ENCODE measurements around the gene CASR. TPM values are rescaled to one million over a fixed set of nuclear protein-coding genes. Genes with fewer than 3 reads are reported as not detected.

The CASR gene
- total RNA-seq, 1 donor from 2014 or later: 0.20 TPM

DNA sequence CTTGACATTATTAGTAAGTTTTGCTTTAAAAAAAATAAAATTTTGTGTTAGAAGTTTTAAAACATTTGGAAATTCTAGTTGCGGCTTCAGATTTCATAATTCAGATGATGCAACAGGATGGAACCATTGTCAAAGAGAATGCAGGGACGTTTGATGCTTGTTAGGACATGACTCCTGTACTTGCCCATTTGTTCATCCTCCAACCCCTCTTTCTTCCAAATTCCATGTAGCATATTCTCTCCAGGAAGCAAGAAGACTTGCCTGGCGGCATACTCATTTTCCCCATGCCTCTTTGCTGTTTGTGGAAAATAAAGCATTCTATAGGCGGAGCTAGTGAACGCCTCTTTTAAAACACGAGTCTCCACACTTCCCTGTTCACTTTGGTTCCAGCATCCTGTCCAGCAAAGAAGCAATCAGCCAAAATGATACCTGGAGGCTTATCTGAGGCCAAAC, 141.4 kb downstream of the CASR start, which contains the start of gene CSTA:
Gene CSTA (plus strand): TSS at position 378 of the 453 bp plus-strand sequence. CDS start 45 bp downstream, at position 423.
- no peaks in the 10 kb centered on the region for H3K27me3 ChIP-seq
- H3K27ac ChIP-seq: peak within 1 kb of the TSS; percentile 40
- peak within 1 kb of the TSS; percentile 42 for H3K4me3 ChIP-seq
- TF ChIP-seq, protein P1, sequence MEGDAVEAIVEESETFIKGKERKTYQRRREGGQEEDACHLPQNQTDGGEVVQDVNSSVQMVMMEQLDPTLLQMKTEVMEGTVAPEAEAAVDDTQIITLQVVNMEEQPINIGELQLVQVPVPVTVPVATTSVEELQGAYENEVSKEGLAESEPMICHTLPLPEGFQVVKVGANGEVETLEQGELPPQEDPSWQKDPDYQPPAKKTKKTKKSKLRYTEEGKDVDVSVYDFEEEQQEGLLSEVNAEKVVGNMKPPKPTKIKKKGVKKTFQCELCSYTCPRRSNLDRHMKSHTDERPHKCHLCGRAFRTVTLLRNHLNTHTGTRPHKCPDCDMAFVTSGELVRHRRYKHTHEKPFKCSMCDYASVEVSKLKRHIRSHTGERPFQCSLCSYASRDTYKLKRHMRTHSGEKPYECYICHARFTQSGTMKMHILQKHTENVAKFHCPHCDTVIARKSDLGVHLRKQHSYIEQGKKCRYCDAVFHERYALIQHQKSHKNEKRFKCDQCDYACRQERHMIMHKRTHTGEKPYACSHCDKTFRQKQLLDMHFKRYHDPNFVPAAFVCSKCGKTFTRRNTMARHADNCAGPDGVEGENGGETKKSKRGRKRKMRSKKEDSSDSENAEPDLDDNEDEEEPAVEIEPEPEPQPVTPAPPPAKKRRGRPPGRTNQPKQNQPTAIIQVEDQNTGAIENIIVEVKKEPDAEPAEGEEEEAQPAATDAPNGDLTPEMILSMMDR (IDR thresholded peaks at IDR 0.05): no peak
- intact Hi-C loops (cut with DNase I): no loop called here
- DNase-seq: no peak
- no peaks in the 10 kb centered on the region for H3K36me3 ChIP-seq
- ATAC-seq: peak; percentile 60
- H3K4me1 ChIP-seq: no peaks in the 10 kb centered on the region
- H3K9me3 ChIP-seq: no peaks in the 10 kb centered on the region

DNA sequence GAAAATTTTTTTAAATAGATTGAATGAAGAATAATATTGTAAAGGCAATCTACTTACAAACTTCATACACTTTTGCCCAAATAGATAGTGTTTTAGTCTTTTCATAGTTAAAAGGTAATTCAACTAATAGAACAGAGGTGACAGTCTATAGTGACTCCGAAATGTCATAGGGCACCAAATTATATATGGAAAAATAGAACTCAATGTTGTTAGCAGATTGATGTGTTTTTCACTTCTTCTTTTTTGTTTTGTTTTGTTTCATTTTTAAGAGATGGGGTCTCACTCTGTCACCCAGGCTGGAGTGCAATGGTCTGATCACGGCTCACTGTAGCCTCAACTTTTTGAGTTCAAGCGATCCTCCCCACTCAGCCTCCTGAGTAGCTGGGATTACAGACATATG, 142.3 kb downstream of the CASR start:
- no peak for ATAC-seq
- TF ChIP-seq, protein P1 (IDR thresholded peaks at IDR 0.05): no peak
- intact Hi-C loops (cut with DNase I): no loop called here
- DNase-seq: no peak
- no peaks in the 10 kb centered on the region for H3K36me3 ChIP-seq
- H3K4me3 ChIP-seq: peak overlapping the region; percentile 42
- no peaks in the 10 kb centered on the region for H3K9me3 ChIP-seq
- H3K27me3 ChIP-seq: no peaks in the 10 kb centered on the region
- H3K27ac ChIP-seq: no peak overlapping the region
- no peaks in the 10 kb centered on the region for H3K4me1 ChIP-seq

DNA sequence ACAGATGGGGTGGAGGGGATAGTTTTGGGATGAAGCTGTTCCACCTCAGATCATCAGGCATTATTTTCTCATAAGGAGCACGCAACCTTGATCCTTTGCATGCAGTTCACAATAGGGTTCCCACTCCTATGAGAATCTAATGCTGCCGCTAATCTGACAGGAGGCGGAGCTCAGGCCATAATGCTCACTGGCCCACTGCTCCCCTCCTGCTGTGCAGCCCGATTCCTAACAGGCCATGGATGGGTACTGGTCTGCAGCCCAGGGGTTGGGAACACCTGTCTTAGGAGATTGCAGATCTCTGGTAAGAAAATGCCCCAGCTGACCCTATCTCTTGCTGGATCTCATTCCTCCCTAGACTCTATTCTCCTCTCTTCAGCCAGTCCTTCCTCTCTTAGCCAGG, 148.4 kb downstream of the CASR start:
- H3K9me3 ChIP-seq: no peaks in the 10 kb centered on the region
- H3K4me3 ChIP-seq: no peak overlapping the region
- no peaks in the 10 kb centered on the region for H3K36me3 ChIP-seq
- TF ChIP-seq, protein P1 (IDR thresholded peaks at IDR 0.05): no peak
- no peaks in the 10 kb centered on the region for H3K27me3 ChIP-seq
- DNase-seq (no peak), ATAC-seq (no peak)
- no peaks in the 10 kb centered on the region for H3K4me1 ChIP-seq
- intact Hi-C loops (cut with DNase I): no loop called here
- no peak overlapping the region for H3K27ac ChIP-seq

GRCh38 chr3:122332551-122332950, 149.1 kb downstream of the CASR start:
- TF ChIP-seq, protein P1 (IDR thresholded peaks at IDR 0.05): no peak
- Histone ChIP-seq H3K9me3 (no peaks in the 10 kb centered on the region), H3K4me1 (no peaks in the 10 kb centered on the region), H3K27me3 (no peaks in the 10 kb centered on the region), H3K36me3 (no peaks in the 10 kb centered on the region), H3K4me3 (no peak overlapping the region), H3K27ac (no peak overlapping the region)
- no peak for DNase-seq
- ATAC-seq: no peak
- intact Hi-C loops (cut with DNase I): no loop called here

Other genes with a start within 250 kb of the CASR start
- 6.9 TPM for gene ILDR1, start 161.4 kb upstream of the CASR start, total RNA-seq
- gene CD86, start 128.3 kb upstream of the CASR start, total RNA-seq: 27.4 TPM
- 22.3 TPM for gene CSTA, start 141.6 kb downstream of the CASR start, total RNA-seq
- 20.9 TPM for gene MIX23, start 199.6 kb downstream of the CASR start, total RNA-seq
- gene FAM162A, start 200.5 kb downstream of the CASR start, total RNA-seq: 31.0 TPM
- gene WDR5B, start 232.4 kb downstream of the CASR start, total RNA-seq: 5.1 TPM